ENCODE data around the gene DBNDD1.
"Not testable (repeated sequence)": the region's sequence is repeated elsewhere in the genome, so short reads cannot be mapped to it uniquely, and the experiment has no call there.

Gene DBNDD1, protein sequence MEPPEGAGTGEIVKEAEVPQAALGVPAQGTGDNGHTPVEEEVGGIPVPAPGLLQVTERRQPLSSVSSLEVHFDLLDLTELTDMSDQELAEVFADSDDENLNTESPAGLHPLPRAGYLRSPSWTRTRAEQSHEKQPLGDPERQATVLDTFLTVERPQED

DNA sequence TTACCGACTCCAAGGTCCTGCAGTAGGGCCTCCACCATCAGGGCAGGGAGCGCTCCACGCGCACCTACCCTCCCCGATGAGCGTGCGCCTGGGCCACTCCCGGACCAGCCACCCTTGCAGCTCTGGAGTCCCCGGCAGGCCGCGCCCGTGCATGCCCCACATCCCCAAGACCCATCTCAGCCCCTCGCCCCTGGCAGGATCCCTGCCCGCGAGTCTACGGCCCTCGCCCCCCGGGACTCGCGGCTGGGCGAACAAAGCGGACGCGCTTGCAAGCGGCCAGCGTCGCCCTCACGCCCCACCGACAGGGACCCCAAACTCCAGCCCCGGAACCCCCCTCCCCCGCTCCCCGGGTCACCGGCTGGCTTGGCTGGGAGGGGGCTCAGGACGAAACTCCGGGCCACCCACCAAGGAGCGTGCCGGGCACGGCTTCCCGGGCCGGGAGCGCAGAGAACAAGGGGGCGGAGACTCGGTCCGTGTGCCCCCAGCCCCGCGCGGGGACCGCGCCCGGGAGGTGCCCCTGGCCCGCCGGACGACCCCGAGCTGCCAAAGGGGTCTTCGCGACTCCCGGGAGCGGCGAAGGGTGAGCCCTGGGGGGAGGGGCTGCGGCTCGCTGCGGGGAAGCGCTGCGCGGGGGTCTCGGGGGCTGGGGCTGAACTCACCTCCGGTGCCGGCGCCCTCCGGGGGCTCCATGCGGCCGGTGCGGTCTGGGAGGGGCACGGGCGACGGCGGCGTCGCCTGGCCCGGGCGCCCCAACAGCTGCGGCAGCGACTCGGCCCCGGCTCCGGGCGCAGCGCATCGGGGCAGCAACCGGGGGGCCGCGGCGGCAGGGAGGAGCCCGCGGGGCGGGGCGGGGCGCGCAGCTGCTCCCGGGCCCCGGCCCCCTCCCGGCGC lies at the start of gene DBNDD1:
Gene DBNDD1 (minus strand): TSS at position 805 of the 891 bp plus-strand sequence. CDS start 115 bp downstream, at position 690.
- DNase-seq (ENCODE audit: extremely low read depth in 1 of 2, low read depth in 1 of 2), result no peak

DNA sequence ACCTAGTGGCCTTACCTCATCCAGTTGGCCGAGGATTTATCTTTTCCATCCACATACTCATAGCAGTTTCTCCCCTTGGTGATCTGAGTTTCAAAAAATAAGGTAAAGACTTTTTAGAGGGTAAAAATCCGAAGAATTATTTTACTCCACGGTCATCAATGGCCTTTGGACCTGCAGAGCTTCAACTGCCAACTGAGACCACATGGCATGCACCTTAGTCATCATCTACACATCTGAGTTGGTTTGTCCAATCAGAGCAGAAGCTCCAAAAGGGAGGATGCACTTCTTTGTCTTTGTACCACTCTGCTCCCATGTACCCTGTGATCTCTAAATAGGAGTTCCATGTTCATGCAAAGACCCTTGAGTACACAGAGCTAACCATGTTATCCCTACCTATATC lies 42.2 kb upstream of the DBNDD1 start:
- no peak for DNase-seq (ENCODE audit: extremely low read depth in 1 of 2, low read depth in 1 of 2)

DNA sequence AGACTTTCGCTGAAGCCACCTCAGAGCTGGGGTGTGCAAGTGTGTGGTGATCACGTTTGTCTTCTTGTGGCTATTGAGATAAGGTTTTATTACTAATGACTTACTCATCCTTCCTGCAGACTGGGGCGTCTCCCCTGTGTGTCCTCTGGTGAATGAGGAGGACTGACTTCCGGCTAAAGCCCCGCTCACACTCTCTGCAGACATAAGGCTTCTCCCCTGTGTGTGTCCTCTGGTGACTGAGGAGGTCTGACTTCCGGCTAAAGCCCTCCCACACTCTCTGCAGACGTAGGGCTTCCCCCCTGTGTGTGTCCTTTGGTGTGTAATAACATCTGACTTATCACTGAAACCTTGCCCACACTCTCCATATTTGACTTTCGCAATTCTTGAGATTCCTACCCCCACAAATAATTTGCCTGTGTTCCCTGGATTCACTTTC lies 38.5 kb upstream of the DBNDD1 start:
- DNase-seq (ENCODE audit: extremely low read depth in 1 of 2, low read depth in 1 of 2), result peak in 1 of 2 donors; percentile 35

DNA sequence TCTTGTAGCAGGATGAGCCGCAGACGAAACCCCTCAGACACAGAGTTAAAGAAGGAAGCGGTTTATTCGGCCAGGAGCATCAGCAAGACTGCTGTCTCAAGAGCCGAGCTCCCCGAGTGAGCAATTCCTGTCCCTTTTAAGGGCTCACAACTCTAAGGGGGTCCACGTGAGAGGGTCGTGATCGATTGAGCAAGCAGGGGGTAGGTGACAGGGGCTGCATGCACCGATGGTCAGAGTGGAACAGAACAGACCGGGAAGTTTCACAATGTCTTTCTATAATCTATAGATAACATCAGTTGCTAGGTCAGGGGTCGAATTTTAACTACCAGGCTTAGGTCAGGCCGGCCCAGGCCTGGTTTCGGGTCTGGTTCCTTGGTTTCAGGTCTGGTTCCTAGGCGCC lies 37.3 kb upstream of the DBNDD1 start:
- not testable (repeated sequence) for DNase-seq (ENCODE audit: extremely low read depth in 1 of 2, low read depth in 1 of 2)

DNA sequence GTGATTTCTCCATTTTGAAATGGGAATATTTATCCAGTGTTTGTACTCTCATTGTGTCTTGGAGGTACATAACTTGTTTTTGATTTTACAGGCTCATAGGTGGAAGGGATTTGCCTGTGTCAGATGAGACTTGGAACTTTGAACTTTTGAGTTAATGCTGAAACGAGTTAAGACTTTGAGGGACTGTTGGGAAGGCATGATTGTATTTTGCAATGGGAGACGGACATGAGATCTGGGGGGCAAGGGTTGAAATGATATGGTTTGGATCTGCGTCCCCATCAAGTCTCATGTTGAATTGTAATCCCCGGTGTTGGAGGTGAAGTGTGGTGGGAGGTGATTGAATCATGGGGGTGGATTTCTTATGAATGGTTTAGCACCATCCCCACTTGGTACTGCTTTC lies 36.1 kb upstream of the DBNDD1 start:
- no peak for DNase-seq (ENCODE audit: extremely low read depth in 1 of 2, low read depth in 1 of 2)

DNA sequence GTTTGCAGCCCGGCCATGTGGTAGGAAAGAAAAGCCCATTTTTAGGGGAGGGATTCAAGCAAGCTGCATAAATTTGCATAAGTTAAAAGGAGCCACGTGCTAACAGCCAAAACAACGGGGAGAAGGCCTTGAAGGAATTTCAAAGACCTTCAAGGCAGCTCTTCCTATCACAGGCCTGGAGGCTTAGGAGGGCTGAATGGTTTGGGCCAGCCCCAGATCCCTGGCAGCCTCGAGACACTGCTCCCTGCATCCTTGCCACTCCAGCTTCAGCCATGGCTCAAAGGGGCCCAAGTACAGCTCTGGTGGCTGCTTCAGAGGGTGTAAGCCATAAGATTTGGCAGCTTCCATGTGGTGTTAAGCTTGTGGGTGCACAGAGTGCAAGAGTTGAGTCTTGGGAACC lies 35.3 kb upstream of the DBNDD1 start:
- DNase-seq (ENCODE audit: extremely low read depth in 1 of 2, low read depth in 1 of 2), result no peak

DNA sequence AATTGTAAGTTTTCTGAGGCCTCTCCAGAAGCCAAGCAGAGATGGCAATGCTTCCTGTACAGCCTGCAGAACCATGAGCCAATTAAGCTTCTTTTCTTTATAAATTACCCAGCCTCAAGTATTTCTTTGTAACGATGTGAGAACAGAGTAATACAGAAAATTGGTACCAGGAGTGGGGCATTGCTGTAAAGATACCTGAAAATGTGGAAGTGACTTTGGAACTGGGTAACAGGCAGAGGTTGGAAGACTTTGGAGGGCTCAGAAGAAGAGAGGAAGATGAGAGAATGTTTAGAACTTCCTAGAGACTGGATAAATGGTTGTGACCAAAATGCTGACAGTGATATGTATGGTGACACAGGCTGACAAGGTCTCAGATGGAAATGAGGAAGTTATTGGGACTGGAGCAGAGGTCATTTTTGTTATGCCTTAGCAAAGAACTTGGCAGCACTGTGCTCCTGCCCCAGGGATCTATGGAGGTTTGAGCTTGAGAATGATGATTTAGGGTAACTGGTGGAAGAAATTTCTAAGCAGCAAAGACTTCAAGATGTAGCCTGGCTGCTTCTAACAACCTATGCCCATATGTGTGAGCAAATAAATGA lies 34.7 kb upstream of the DBNDD1 start:
- no peak for DNase-seq (ENCODE audit: extremely low read depth in 1 of 2, low read depth in 1 of 2)

DNA sequence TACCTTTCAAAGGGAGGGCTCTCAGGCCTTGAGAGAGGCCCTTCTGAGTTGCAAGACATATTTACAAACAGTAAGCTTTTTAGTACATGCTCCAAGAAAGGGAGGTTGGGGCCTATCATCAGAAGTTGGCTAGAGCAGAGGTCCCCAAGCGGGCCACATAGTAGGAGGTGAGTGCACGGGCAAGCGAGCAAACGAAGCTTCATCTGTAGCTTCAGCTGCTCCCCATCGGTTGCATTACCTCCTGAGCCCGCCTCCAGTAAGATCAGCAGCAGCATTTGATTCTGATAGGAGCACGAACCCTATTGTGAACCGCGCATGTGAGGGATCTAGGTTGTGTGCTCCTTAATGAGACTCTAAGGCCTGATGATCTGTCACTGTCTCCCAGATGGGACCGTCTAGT lies 31.7 kb upstream of the DBNDD1 start:
- DNase-seq (ENCODE audit: extremely low read depth in 1 of 2, low read depth in 1 of 2), result no peak

DNA sequence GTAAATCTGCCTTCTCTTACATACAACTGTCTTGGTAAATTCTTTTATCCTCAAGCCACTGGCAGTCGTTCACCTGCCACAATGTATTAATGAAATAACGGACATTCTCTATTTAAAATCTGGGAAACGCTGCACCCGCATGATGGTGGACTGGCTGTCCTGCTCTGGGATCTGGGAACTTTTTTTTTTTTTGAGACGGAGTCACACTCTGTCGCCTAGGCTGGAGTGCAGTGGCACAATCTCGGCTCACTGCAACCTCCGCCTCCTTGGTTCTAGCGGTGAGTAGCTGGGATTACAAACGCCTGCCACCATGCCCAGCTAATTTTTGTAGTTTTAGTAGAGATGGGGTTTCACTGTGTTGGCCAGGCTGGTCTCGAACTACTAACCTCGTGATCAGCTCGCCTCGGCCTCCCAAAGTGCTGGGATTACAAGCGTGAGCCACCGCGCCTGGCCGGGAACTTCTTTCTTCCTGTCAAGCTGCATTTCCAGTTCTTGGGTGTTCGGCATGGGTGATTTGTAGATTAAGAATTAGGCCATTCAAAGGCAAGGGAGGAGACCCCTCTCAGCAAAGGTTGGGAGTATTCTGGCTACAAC lies 29.6 kb upstream of the DBNDD1 start:
- DNase-seq (ENCODE audit: extremely low read depth in 1 of 2, low read depth in 1 of 2), result no peak

DNA sequence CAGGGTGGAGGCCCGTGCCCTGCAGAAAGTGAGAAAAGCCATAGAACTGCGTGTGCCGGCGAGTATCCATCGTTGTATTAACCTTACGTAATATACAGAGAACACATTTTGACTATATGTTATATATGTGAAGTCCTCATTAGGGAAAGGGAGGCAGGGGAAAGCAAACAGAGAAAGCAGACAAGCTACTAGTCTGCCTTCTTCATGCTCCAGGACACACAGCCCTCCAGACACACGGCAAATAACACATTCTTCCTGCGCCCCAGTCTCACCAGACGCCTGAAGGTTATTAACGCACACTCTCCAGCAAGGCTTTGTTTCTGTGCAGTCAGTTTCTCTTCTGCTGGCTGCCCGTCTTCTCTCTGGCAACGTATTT lies 29.1 kb upstream of the DBNDD1 start:
- no peak for DNase-seq (ENCODE audit: extremely low read depth in 1 of 2, low read depth in 1 of 2)

DNA sequence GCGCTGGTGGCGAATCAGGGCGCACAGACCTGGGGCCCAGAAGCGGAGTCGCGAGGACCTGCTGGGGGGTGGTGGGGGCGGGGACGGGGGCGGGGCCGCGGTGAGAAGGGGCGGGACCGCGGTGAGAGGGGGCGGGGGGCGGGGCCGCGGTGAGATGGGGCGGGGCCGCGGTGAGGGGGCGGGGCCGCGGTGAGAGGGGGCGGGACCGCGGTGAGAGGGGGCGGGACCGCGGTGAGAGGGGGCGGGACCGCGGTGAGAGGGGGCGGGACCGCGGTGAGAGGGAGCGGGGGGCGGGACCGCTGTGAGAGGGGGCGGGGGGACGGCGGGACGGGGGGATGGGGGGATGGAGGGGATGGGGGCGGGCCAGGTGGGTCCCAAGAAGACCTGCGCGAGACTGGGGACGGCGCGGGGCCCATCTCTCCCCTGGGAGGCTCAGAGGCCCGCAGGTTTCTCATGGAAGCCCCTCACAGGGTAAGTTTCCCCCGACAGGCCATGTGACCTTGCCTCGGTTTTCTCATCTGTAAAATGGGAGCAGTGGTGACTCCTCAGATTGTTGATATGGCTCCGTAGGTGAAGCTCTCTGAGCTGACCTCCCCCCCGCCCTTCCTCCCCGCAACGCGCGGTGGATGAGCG lies 28.6 kb upstream of the DBNDD1 start:
- DNase-seq (ENCODE audit: extremely low read depth in 1 of 2, low read depth in 1 of 2), result no peak

DNA sequence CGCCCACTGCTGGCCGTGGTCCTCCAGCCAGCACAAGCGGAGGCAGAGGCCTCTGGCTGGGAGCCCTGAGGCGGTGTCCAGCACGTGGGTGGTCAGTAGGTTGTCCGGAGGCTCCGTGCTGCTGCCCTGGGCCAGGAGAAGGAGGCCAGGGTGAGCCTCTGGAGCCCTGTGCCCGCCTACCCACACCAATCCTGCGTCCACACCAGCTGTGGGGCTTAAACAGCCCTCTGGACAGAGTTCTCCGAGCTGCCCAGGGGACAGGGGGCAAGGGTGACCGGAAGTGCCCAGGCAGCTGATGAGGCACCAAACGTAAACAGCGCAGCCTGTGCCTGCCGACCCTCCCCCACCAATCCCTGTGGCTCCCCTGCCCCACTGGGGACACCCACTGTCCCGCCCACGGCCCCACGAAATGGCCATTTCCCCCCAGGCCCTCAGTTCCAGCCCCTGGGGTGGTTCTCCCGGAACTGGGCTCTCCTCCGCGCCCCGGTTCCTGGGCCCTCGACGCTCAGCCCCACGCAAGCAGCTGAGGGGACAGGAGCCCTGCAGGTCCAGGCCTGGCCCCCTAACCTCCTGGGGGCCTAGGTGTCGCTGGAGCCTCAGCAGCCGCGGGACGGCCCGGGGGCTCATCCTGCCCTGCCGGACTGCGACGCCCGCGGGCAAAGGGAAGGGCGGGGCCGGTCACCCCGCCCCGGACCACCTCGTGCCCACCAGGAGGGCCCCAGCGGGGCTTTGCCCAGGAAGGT lies 27.9 kb upstream of the DBNDD1 start:
- no peak for DNase-seq (ENCODE audit: extremely low read depth in 1 of 2, low read depth in 1 of 2)

DNA sequence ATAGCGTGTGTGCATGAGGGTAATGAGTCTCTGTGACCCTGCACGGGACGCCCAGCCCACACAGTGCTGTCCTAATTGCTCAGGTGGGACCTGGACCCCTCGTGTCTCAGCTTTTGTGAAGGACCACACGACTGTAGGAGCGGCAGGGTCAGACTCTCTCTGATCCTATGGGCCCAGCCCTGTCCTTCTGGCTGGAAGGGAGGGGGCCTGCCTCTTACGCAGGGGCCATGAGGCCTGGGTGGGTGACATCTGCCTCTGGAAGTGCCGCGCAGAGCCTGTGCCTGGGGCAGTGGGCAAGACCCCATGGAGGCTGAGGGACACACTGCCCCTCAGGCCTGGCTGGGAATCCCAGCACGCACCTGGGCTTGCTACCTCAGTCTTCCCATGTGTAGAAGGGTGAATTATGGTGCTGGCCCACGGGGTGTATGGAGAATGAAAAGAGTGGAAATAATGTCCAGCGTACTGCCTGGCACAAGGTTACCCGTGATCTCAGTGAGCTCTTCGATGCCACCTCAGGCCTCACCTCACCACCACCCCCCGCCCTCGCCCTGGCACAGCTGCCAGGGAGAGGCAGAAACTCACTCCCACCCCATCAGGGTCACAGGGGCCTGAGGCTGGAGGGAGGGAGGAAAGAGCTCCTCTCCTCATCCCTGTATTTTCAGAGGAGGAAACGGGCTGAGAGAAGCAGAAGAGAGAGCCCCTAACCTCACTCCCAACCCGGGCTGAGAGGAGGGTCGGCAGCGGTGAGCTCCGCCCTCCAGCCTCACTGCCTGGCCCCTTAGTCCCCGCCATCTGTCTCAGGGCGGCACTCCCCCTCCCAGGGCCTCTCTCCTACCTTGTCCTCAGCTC lies 27.1 kb upstream of the DBNDD1 start:
- DNase-seq (ENCODE audit: extremely low read depth in 1 of 2, low read depth in 1 of 2), result no peak

DNA sequence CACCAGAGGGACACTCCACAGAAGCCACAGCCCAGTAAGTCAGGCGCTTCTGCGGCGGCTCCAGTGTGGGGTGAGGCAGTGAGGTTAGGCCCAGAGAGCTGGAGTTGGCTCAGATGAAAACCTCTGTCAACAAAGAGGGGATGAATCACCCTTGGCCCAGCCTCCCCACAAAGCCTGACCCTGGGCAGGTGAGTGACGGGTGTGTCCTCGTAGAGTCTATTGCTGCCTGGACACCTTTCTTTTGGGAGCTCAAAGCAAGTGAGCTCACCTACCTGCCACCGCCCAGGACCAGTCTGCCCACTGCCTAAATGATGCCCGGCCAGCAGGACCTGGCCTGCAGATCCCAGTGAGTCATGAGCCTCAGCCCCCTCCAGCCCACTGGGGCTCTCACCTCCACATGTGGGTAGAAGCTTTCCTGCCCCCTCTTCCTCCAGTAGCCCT lies 24.9 kb upstream of the DBNDD1 start:
- no peak for DNase-seq (ENCODE audit: extremely low read depth in 1 of 2, low read depth in 1 of 2)

DNA sequence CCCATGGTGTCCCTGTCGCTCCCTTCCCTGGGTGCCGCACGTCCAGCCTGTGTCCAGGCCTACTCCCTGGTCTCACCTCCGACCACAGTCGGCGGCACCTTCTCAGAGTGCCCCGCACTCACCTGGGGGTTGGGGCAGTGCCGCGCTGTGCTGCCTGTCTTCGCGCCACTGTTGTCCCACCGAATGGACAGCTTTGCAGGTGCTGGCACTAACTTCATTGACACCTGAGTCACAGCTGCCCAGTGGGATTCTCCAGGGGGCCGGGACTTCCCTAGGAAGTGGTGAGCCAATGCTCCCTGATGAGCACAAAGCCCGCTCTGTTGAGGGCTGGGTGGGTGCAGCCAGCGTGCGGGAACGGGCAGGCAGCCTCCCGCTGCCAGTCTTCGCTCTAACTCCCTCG lies 24.3 kb upstream of the DBNDD1 start:
- DNase-seq (ENCODE audit: extremely low read depth in 1 of 2, low read depth in 1 of 2), result no peak

DNA sequence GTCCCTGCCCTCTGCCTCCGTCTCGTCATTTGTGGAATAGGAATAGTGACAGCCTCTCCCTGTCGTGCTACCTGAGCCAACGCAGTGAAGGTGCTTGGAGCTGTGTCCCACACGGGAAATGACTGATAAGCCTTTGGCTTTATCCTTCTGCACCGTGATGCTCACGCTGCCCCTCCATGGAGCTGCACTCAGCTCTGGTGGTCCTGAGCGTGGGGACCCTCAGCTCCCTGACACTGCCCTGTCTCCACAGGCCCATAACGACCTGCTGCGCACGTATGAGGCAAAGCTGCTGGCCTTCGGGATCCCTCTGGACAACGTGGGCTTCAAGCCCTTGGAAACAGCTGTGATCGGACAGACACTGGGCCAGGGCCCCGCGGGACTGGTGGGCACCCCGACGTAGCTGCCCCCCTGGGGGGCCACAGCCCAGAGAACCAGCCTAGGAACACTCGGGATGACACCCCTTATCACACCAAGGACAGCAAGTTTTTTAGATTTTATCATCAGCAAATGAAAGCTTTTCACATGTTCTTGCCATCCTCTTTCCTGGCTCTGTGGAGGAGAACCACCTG lies 23.8 kb upstream of the DBNDD1 start:
- DNase-seq (ENCODE audit: extremely low read depth in 1 of 2, low read depth in 1 of 2), result no peak

DNA sequence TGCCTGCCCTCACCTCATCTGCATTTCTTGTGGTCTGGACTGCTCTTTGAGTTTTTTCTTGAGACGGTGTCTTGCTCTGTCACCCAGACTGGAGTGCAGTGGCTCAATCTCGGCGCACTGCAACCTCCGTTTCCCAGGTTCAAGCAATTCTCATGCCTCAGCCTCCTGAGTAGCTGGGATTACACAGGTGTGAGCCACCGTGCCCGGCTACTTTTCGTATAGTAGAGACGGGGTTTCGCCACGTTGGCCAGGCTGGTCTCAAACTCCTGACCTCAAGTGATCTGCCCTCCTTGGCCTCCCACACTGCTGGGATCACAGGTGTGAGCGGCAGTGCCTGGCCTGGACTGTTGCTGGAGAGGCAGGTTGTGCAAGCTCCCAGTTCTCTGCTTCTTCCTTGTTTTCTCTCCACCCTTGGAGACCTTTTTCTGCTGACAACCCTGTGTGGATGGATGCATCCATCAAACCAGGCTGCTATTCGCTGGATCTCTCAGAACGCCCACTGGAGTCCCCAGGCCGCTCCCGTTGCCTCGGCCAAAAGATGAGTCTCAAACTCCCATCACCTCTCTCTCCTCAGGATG lies 22.7 kb upstream of the DBNDD1 start:
- DNase-seq (ENCODE audit: extremely low read depth in 1 of 2, low read depth in 1 of 2), result no peak

DNA sequence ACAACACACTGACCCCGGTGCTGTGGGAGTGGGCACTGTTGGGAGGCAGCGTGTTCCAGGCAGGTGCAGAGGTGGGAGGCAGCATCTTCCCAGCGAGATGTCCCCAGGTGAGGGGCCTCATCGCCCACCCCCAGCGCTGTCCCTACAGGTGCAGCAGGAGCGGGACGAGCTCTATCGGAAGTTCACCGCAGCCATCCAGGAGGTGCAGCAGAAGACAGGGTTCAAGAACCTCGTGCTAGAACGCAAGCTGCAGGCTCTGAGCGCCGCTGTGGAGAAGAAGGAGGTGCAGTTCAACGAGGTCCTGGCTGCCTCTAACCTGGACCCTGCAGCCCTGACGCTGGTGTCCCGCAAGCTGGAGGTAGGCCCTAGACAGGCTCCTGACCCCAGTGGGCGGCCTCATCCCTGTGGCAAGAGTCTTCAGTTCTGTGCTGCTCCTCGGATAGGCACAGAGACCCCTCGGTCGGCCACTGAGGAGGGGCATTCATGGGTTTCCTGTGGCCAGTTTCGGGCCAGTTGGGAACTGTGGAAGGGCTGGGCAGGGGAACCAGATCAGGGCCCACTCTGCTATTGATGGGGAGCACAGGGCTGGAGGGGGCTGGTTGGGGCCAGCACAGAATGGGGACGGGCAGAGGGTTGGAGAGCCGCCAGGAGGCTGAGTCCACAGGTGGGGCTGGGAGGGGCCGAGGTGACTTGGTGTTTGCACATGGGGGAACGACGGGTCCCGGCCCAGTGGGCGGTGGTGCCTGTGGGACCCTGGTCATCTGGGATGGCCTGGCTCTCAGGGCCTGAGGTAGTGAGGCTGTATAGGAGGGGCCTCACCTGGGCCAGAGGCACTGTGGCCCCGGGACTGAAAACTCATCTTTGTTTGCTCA lies 21.1 kb upstream of the DBNDD1 start:
- no peak for DNase-seq (ENCODE audit: extremely low read depth in 1 of 2, low read depth in 1 of 2)

Measured in stimulated activated CD8-positive, alpha-beta memory T cell treated with anti-CD3 and anti-CD28 coated beads, Interleukin-7, amount 100 ng/mL, for 48 hours (primary cell).